AG04450 (cell line): Measurements from ENCODE around the gene RTCA. TPM values are rescaled to one million over a fixed set of nuclear protein-coding genes. Genes with fewer than 3 reads are reported as not detected.
"Not testable (repeated sequence)": the region's sequence is repeated elsewhere in the genome, so short reads cannot be mapped to it uniquely, and the experiment has no call there.

ENCODE experiments used
- CTCF ChIA-PET: fragments of 300-600, 350-600 bp; formaldehyde crosslinking; extraction: SDS; loops from one replicate; lab custom pipeline; 2022; ENCODE audit warnings: antibody characterized with exemption, inconsistent platforms; lab: Charles Lee
- POLR2A ChIA-PET: fragments of 350-600 bp; formaldehyde crosslinking; extraction: SDS; loops from one replicate; lab custom pipeline; 2021; ENCODE audit warnings: antibody characterized with exemption, inconsistent platforms; lab: Yijun Ruan, JAX
- DNase-seq: peaks from one replicate; pipeline ENCODE4 v3.0.0-alpha.2; 2011; ENCODE audit warnings: low read depth, low spot score
- H3K27ac ChIP-seq: one replicate; pipeline ENCODE4 v1.5.1; 2012; ENCODE audit warnings: low read depth, low read length, control low read depth
- H3K27me3 ChIP-seq: one replicate; pipeline ENCODE4 v1.6.0; 2012; ENCODE audit warnings: low read length; ENCODE audit not compliant: control insufficient read depth, insufficient read depth
- H3K4me3 ChIP-seq: 2 replicates; pipeline ENCODE4 v1.5.1; 2011; ENCODE audit warnings: mild to moderate bottlenecking, low read depth, low read length, control low read depth
- H3K9me3 ChIP-seq: 2 replicates; pipeline ENCODE4 v1.5.1; 2012; ENCODE audit warnings: low read length; ENCODE audit not compliant: control insufficient read depth, insufficient read depth
- polyA plus RNA-seq: library from polyadenylated mRNA; depleted of rRNA; stranded (reverse); fragments of >200 nt; gene quantifications from 2 replicates; pipeline ENCODE4 v1.2.3, GENCODE V29; 2011
- TF ChIP-seq, protein P1 (sequence below): IDR thresholded peaks from 2 replicates; pipeline ENCODE4 v1.5.1; 2011; ENCODE audit warnings: low read depth, low read length, control low read depth, inconsistent platforms

RTCA gene
- polyA plus RNA-seq, 1 experiment = 48.8 TPM

DNA sequence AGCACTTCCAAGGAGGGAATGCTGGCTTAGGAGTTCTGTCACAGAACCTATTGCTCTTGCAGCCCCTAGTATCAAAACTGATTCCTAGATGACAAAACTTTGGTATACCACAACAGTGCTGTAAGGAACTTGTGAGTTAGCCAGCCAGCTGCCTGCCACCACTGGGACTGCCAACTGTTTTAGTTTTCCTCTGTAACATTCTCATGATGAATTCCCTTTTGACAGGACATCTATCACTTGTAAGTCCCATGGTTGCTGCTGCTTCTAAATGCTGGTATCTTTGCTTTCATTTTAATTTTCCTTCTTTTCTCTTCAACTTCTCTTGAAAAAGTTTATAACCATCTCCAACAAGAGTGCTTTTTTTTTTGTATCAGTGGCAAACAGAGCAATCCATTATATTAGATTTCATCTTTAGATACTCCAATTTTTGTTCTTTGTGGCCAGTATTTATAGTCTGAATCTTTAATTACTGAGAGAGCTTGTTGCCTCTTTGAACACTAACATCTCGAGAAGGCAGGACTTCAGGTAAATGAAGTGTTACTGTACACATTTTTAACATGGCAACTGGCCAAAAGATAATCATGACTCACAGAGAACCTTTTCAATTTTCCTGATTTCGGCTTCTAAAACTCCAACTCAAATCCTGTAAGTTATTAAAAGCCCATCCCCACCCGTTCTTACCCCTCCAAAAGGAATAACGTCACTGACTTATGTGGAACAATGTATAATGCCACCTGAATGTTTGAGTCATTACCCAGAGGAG lies 36.2 kb upstream of the RTCA start:
- POLR2A ChIA-PET = no interaction called here
- DNase-seq = no peak
- TF ChIP-seq, protein P1, sequence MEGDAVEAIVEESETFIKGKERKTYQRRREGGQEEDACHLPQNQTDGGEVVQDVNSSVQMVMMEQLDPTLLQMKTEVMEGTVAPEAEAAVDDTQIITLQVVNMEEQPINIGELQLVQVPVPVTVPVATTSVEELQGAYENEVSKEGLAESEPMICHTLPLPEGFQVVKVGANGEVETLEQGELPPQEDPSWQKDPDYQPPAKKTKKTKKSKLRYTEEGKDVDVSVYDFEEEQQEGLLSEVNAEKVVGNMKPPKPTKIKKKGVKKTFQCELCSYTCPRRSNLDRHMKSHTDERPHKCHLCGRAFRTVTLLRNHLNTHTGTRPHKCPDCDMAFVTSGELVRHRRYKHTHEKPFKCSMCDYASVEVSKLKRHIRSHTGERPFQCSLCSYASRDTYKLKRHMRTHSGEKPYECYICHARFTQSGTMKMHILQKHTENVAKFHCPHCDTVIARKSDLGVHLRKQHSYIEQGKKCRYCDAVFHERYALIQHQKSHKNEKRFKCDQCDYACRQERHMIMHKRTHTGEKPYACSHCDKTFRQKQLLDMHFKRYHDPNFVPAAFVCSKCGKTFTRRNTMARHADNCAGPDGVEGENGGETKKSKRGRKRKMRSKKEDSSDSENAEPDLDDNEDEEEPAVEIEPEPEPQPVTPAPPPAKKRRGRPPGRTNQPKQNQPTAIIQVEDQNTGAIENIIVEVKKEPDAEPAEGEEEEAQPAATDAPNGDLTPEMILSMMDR = no peak
- Histone ChIP-seq H3K27ac (no peak overlapping the region), H3K9me3 (no peaks in the 10 kb centered on the region), H3K4me3 (no peak overlapping the region), H3K27me3 (no peaks in the 10 kb centered on the region)
- CTCF ChIA-PET = interaction anchor here (0.6 kb wide), 2 partner anchors 18 to 229 kb away, joined by 3 to 4 read pairs; no protein-coding TSS in a partner anchor

DNA sequence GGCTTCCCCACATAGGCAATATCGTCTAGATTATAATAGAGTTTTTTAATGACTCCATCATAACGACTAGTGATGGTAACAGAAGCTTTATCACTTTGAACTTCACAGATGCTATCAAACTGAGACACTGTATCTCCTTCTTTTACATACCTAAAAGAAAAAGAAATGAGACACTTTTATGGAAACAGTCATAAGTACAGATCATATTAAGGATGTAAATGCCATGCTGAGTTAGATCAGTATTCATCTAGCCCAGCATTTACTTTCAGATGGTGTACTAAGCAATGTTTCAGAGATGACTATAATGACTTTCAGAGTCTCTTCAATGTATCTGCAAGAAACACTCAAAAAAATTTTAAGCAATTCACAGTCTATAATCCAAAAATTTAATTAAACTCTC lies 35.3 kb upstream of the RTCA start:
- TF ChIP-seq, protein P1 = no peak
- no peaks in the 10 kb centered on the region for H3K9me3 ChIP-seq
- H3K27me3 ChIP-seq = no peaks in the 10 kb centered on the region
- ChIA-PET POLR2A (no interaction called here), CTCF (no interaction called here)
- no peak overlapping the region for H3K27ac ChIP-seq
- no peak overlapping the region for H3K4me3 ChIP-seq
- DNase-seq = no peak

DNA sequence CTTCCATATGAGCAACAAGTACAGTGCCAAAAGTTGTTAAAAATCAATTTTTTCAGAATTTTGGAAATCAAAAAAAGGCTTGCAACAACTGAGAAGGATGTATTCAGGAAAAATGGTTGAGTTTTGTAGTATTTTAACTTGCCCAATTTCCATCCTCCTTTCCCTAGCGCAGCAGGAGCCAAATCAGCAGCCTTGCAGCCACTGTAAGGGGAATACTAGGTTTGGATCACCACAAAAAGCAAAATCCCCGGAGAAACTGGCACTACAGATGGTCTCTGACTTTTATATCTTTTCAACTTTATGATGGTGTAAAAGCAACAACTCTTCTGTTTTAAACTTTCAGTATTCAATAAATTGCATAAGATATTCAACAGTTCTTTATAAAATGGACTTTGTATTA lies 34.3 kb upstream of the RTCA start:
- TF ChIP-seq, protein P1 = no peak
- no peak overlapping the region for H3K27ac ChIP-seq
- H3K4me3 ChIP-seq = no peak overlapping the region
- H3K27me3 ChIP-seq = no peaks in the 10 kb centered on the region
- POLR2A ChIA-PET = no interaction called here
- DNase-seq = no peak
- H3K9me3 ChIP-seq = no peaks in the 10 kb centered on the region
- CTCF ChIA-PET = no interaction called here

DNA sequence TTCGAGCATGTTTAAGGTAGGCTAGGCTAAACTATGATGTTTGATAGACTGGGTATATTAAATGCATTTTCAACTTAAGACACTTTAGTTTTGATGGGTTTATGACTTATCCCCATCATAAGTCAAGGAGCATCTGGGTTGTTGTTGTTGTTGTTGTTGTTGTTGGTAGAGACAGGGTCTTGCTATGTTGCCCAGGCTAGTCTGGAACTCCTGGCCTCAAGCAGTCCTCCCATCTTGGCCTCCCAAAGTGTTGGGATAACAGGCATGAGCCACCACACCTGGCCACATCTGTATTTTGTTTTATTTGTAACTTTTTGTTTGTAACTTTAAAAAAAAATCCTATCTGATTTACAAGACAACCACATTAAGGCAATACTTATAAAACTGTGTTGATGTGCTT lies 33.9 kb upstream of the RTCA start:
- CTCF ChIA-PET = no interaction called here

DNA sequence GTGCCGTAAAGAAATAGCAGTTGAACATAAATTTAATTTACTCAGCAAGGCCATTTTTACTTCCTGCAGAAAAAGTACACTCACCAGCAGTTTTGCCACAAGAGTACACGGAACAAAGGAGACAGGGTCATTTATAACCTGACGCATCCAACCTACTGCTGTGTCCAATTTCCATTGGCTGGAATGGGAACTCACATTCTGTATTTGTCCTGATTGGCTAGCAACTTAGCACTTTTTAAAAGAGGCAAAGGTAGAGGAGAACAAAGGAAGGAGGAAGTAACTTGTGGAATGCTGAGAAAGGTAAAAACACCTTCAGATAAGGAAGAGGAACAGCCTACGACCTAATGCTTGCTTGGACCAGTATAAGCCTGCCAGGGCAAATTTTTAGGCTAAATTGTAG lies 32.5 kb upstream of the RTCA start:
- POLR2A ChIA-PET, CTCF ChIA-PET, H3K27ac ChIP-seq, H3K27me3 ChIP-seq, H3K4me3 ChIP-seq, H3K9me3 ChIP-seq, DNase-seq: not testable (repeated sequence)

More for the DNA sequence above, 33.9 kb upstream of the RTCA start:
- Histone ChIP-seq H3K27ac (no peak overlapping the region), H3K27me3 (no peaks in the 10 kb centered on the region), H3K9me3 (no peaks in the 10 kb centered on the region), H3K4me3 (no peak overlapping the region)
- POLR2A ChIA-PET = no interaction called here
- TF ChIP-seq, protein P1 = no peak
- no peak for DNase-seq
